ENCODE data around the gene SMC4. TPM values are rescaled to one million over a fixed set of nuclear protein-coding genes. Genes with fewer than 3 reads are reported as not detected.

The SMC4 gene
- 70.8 and 93.2 TPM in 2 replicates for total RNA-seq

GRCh38 chr3:160399125-160400029, at the start of gene SMC4, which contains the start of gene IFT80:
SMC4 (plus strand) TSS chr3:160399650; CDS start chr3:160400827, 1,177 bp downstream.
IFT80 (minus strand) TSS chr3:160399225; CDS start chr3:160384600, 14,625 bp downstream.

GRCh38 chr3:160449636-160450598, 50.5 kb downstream of the SMC4 start, which contains the start of gene TRIM59:
TRIM59 (minus strand) TSS chr3:160449786; CDS start chr3:160439183, 10,603 bp downstream.

Other genes with a start within 250 kb of the SMC4 start
- gene C3orf80, start 174.2 kb upstream of the SMC4 start, total RNA-seq, result under 0.01 TPM in 1 of 2 replicates, not detected in the other
- 30.2 and 47.0 TPM in 2 replicates for gene IFT80, start 425 bp upstream of the SMC4 start, total RNA-seq
- gene TRIM59, start 50.1 kb downstream of the SMC4 start, total RNA-seq, result 30.9 and 46.4 TPM in 2 replicates
- 32.2 and 32.8 TPM in 2 replicates for gene KPNA4, start 165.9 kb downstream of the SMC4 start, total RNA-seq